Activated CD4-positive, alpha-beta memory T cell treated with anti-CD3 and anti-CD28 coated beads, Interleukin-2, amount 10 ng/mL, durations not matched to agents 7 days and 5 days (primary cell): Measurements from ENCODE around the gene CAMTA1. TPM values are rescaled to one million over a fixed set of nuclear protein-coding genes. Genes with fewer than 3 reads are reported as not detected.
"Not testable (repeated sequence)": the region's sequence is repeated elsewhere in the genome, so short reads cannot be mapped to it uniquely, and the experiment has no call there.

ENCODE experiments used
- CTCF ChIA-PET: fragments of 350-600 bp; sonication (Branson Sonifier 250); formaldehyde crosslinking; loops from one replicate; lab custom pipeline; 2021; ENCODE audit warnings: antibody characterized with exemption, inconsistent platforms; lab: Charles Lee
- POLR2A ChIA-PET: fragments of 350-600 bp; sonication (Branson Sonifier 250); formaldehyde crosslinking; loops from one replicate; lab custom pipeline; 2021; ENCODE audit warnings: antibody characterized with exemption; lab: Charles Lee
- DNase-seq: peaks from one replicate; pipeline ENCODE4 v3.0.0-alpha.2; 2020
- H3K27ac Mint-ChIP-seq: one replicate; pipeline ENCODE4 v1.8.0; 2021; ENCODE audit warnings: mild to moderate bottlenecking, mixed read lengths
- H3K27me3 Mint-ChIP-seq: one replicate; pipeline ENCODE4 v1.8.0; 2021; ENCODE audit warnings: mixed read lengths
- H3K36me3 Mint-ChIP-seq: one replicate; pipeline ENCODE4 v1.8.0; 2021; ENCODE audit warnings: low read depth, mixed read lengths
- H3K4me1 Mint-ChIP-seq: one replicate; pipeline ENCODE4 v1.8.0; 2021; ENCODE audit warnings: mixed read lengths
- H3K4me3 Mint-ChIP-seq: one replicate; pipeline ENCODE4 v1.8.0; 2021; ENCODE audit warnings: mild to moderate bottlenecking, mixed read lengths
- H3K9me3 Mint-ChIP-seq: one replicate; pipeline ENCODE4 v1.8.0; 2021; ENCODE audit warnings: mixed read lengths
- total RNA-seq, 2 experiments: library from RNA; stranded (reverse); gene quantifications; one replicate each; pipeline ENCODE4 v1.2.3, GENCODE V29; 2021

The CAMTA1 gene
- total RNA-seq, 2 experiments from 2014 or later, result 43.0 to 47.3 TPM

DNA sequence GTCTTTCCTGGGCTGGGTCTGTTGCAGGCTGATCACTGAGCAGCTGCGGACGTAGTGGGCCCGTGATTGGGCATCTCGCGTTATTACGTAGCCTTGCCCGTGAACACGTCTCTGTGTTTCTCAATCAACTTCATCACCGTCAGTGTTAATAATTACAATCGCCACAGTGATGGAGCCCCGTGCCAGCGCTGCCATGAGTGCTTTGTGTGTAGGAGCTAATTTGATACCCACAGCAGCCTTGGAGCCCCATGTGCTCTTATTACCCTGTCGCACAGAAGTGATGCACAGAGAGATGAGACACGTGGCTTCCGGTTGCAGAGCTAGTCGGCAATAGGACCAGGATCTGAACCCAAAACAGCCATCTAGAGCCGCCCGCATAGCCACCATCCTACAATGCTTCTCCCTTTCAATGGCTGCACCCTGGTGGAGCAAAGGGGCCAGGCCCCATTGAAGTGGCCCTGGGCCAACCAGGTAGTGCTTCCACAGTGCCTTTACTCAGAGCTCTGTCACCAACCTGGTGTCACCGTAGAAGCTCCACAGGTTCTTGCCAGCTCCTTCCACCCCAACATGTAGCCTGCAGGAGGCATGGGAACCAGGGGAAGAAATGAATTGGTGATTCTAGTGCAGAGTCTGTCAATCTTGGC is 587.3 kb downstream of the CAMTA1 start:
- no peak overlapping the region for H3K27ac Mint-ChIP-seq
- no peak overlapping the region for H3K4me3 Mint-ChIP-seq
- DNase-seq, result no peak
- H3K9me3 Mint-ChIP-seq, result no peaks in the 10 kb centered on the region
- no peaks in the 10 kb centered on the region for H3K36me3 Mint-ChIP-seq
- POLR2A ChIA-PET, result no interaction called here
- no peaks in the 10 kb centered on the region for H3K4me1 Mint-ChIP-seq
- CTCF ChIA-PET, result no interaction called here
- H3K27me3 Mint-ChIP-seq, result no peaks in the 10 kb centered on the region

DNA sequence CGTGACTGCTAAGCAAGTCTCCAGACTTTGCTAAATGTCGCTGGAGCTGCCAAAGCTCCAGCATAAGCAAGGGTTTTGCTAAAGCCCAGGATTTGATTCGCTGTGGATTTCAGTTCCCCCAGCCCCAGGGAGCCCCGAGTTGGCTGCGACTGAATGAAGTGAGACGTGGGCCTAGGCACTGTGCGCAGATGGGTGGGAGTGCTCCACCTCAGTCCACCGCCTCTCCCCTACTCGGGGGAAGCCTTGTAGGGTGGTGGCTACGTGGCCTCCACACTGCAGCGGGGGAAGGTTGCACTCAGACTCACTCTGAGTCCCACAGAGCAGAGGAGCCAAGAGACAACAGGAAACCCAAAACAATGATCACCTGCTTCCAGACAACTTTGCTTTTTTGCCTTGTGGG is 588.0 kb downstream of the CAMTA1 start:
- Mint-ChIP-seq H3K36me3 (no peaks in the 10 kb centered on the region), H3K4me3 (no peak overlapping the region), H3K27ac (no peak overlapping the region), H3K4me1 (no peaks in the 10 kb centered on the region), H3K9me3 (no peaks in the 10 kb centered on the region), H3K27me3 (no peaks in the 10 kb centered on the region)
- DNase-seq, result no peak
- CTCF ChIA-PET, result no interaction called here
- POLR2A ChIA-PET, result no interaction called here

DNA sequence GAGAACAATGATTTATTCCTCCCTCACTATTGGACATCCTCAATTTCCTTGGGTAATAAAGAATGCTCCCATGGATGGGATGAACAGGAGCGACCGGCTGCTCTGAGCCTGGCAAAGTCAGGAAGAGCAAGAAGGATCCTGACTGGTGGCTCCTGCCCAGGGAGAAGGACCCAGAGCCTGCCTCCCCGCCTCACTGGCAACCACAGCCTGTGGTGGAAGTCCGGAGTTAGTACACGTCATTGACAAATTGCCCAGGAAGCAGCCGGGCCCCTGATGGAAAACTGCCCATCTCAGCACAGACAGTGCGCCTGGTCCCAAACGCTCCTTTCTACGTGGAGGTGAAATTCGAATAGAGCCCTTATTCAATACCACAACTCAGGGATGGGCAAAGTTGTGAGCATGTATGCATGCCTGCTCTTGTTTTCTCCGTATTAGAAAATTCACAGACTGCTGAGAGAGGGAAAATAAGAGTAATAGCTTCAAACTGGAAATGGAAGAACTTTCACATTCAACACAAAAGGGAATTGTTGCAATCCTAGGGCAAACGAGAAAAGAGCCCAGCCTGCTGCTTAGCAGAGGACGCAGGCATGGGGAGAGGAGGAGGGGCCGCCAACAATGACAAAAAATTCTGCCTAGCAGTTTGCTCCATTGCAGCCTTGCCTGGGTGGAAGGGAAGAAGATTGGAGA is 588.8 kb downstream of the CAMTA1 start:
- no peak for DNase-seq
- ChIA-PET POLR2A (no interaction called here), CTCF (no interaction called here)
- H3K27ac Mint-ChIP-seq, result no peak overlapping the region
- peaks cover 2% of the 10 kb centered on the region for H3K27me3 Mint-ChIP-seq
- H3K4me1 Mint-ChIP-seq, result no peaks in the 10 kb centered on the region
- H3K9me3 Mint-ChIP-seq, result no peaks in the 10 kb centered on the region
- no peak overlapping the region for H3K4me3 Mint-ChIP-seq
- no peaks in the 10 kb centered on the region for H3K36me3 Mint-ChIP-seq

DNA sequence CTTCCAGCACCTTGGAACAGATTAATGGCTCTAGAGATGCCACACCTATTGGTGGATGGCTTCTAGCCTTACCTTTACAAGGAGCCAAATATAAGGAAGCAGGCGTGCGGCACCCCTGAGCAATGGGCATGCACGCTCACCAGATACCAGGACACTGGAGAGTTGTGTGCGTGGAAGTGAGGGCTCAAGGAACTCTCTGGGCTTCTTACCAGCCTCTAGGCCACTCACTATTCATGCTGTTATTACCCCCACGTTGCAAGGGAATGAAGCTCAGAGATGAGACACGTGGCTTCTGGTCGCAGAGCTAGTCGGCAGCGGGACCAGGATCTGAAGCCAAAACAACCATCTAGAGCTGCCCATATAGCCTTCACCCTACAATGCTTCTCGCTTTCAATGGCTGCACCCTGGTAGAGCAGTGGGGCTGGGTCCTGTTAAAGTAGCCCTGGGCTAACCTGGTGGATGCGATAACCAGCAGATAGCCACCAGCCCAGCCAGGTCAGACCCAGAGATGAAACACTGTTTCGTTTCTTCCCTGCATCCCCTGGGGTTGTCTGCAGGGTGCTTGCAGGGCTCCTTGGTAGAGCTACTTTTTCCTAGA is 589.4 kb downstream of the CAMTA1 start:
- no peak overlapping the region for H3K27ac Mint-ChIP-seq
- H3K36me3 Mint-ChIP-seq, result no peaks in the 10 kb centered on the region
- DNase-seq, result no peak
- no peaks in the 10 kb centered on the region for H3K4me1 Mint-ChIP-seq
- no peaks in the 10 kb centered on the region for H3K9me3 Mint-ChIP-seq
- ChIA-PET POLR2A (no interaction called here), CTCF (no interaction called here)
- peaks cover 6% of the 10 kb centered on the region for H3K27me3 Mint-ChIP-seq
- H3K4me3 Mint-ChIP-seq, result no peak overlapping the region

DNA sequence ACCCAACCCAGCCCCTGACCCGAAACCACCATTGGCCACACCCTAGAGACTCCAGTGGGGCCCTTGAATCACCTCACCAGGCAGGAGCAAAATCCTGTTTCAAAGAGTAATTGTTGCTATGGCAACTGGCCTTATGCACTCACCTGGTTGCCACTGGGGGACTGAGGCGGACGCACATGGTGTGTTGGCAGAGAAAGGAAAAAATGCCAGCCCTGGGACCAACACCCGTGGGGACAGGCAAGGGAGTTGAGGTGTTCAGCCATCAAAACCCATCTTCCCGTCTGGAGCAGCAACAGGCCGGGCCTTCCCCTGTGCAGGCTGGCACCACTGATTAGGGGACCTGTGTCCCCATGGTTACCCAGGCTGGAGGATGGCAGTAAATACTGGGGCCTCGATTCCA is 590.1 kb downstream of the CAMTA1 start:
- H3K36me3 Mint-ChIP-seq, result no peaks in the 10 kb centered on the region
- H3K4me1 Mint-ChIP-seq, result no peaks in the 10 kb centered on the region
- no peak for DNase-seq
- H3K27me3 Mint-ChIP-seq, result peaks cover 7% of the 10 kb centered on the region
- H3K4me3 Mint-ChIP-seq, result no peak overlapping the region
- no peaks in the 10 kb centered on the region for H3K9me3 Mint-ChIP-seq
- H3K27ac Mint-ChIP-seq, result no peak overlapping the region
- POLR2A ChIA-PET, result no interaction called here
- CTCF ChIA-PET, result no interaction called here

DNA sequence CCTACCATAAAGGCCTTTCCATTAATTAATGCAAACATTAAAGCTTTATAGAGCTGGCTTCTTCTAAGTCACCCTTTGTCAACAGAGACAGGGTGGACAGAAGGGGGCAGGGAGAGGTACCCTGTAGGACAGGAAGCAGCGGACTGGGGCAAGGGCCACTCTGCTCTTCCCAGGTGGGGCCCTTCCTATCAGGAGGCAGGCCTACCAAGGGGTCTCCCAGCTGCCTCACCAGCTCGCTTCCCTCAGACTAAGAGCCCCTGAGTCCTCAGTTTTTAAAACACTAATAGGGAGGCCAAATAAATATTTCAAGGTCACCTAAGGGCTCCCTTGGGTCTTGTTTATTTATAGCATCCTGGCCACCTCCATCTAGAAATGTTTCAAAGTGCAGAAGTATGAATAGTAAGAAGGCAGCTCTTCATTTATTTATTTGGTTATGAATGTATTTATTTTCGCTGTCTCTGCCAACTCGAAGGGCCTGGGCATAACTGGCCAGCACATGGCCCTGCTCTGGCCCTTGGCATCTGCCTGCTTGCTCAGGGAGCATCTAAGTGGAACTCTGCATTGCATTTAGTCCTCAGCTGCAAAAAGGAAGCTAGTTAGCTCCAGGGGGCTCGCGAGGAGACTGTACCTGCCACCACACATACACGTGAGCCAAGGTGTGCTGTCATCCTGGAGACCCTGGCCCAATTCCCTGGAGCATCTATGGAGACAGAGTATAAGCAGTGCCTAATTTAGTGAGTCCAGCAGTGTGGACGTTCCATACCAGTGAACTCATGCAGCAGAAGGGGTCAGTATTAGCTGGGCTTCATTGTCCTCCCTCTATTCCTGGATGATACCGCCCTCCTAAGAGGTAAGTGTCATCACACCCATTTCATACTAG is 590.8 kb downstream of the CAMTA1 start:
- Mint-ChIP-seq H3K36me3 (no peaks in the 10 kb centered on the region), H3K27me3 (peaks cover 9% of the 10 kb centered on the region), H3K4me1 (no peaks in the 10 kb centered on the region), H3K4me3 (no peak overlapping the region), H3K9me3 (no peaks in the 10 kb centered on the region), H3K27ac (no peak overlapping the region)
- ChIA-PET CTCF (no interaction called here), POLR2A (no interaction called here)
- no peak for DNase-seq

DNA sequence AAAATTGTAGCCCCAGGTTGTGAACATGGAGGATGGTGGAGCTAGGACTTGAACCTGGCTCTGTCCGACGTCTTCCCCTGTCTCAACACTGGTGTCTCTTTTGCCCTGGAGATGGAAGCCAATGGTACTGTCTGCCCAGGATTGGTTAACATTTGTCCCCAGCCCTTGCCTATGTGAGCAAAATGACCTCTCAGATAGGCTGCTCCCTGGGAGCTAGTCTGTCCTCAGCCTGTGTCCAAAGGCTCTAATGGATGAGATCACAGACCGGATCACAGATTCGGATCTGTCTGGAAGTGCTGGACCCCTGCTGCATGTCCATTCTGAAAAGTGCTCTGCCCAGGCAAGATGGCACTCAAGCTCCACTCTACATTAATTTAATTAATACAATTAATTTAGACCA is 591.4 kb downstream of the CAMTA1 start:
- Mint-ChIP-seq H3K36me3 (no peaks in the 10 kb centered on the region), H3K4me1 (no peaks in the 10 kb centered on the region), H3K27me3 (peaks cover 9% of the 10 kb centered on the region), H3K27ac (no peak overlapping the region), H3K9me3 (no peaks in the 10 kb centered on the region), H3K4me3 (no peak overlapping the region)
- ChIA-PET POLR2A (no interaction called here), CTCF (no interaction called here)
- no peak for DNase-seq

DNA sequence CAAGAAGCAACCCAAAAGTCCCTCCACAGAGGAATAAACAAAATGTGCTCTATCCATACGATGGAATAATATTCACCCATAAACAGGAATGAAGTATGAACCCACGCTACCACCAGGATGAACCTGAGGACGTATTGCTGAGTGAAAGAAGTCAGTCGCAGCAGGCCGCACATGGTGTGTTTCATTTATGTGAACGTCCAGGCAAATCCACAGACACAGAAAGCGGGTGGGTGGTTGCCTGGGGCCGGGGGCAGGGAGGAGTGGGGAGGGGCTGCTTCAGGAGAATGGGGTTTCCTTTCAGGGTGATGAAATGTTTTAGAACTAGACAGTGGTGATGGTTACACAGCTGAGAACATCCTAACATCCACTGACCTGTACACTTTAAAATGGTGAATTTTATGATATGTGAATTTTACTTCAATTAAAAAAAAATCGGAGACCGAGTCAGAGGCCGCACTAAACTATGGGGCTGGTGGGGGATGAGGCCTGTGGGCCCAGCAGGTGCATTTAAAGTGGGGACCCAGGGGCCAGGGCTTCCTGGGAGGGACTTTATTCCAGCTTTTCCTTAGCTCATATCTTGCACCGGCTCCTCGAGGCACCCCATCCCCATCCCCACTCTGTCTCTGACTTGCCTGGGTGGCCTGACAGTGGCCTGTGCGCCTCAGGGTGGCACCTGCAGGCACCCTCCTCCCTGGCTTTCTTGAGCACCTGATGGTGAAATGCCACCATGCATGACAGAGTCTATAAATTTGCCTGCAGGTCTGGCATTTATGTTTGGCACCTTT is 593.3 kb downstream of the CAMTA1 start:
- H3K27ac Mint-ChIP-seq, result no peak overlapping the region
- H3K27me3 Mint-ChIP-seq, result peaks cover 9% of the 10 kb centered on the region
- H3K4me1 Mint-ChIP-seq, result no peaks in the 10 kb centered on the region
- ChIA-PET POLR2A (no interaction called here), CTCF (no interaction called here)
- DNase-seq, result no peak
- no peak overlapping the region for H3K4me3 Mint-ChIP-seq
- no peaks in the 10 kb centered on the region for H3K9me3 Mint-ChIP-seq
- no peaks in the 10 kb centered on the region for H3K36me3 Mint-ChIP-seq

DNA sequence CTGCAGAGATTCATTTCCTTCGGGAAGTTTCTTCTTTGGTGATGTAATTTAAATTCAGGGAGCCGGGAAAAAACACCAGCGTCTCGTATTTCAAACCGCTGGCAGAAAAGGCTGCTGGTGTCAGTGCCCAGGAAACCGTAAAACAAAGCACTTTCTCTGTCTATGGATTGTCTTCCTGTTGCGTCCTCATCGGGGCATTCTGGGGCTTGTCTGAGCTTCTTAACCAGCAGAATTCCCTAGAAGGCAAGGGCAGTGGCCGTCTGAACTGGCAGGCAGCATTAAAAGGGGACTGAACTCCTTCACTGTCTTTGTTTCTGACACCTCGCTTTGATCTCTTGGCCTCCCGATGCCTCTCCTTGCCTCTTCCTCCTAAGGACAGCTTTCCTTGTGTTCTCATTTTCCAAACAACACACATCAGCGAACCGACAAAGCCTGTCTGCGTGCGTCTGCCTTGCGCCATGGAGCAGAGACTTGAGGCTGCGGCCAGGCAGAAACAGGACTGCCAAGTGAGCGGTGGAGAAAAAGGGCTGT is 594.3 kb downstream of the CAMTA1 start:
- H3K4me1 Mint-ChIP-seq, result no peaks in the 10 kb centered on the region
- H3K36me3 Mint-ChIP-seq, result no peaks in the 10 kb centered on the region
- H3K4me3 Mint-ChIP-seq, result no peak overlapping the region
- no peak for DNase-seq
- peaks cover 9% of the 10 kb centered on the region for H3K27me3 Mint-ChIP-seq
- H3K27ac Mint-ChIP-seq, result no peak overlapping the region
- H3K9me3 Mint-ChIP-seq, result no peaks in the 10 kb centered on the region
- ChIA-PET CTCF (no interaction called here), POLR2A (no interaction called here)

DNA sequence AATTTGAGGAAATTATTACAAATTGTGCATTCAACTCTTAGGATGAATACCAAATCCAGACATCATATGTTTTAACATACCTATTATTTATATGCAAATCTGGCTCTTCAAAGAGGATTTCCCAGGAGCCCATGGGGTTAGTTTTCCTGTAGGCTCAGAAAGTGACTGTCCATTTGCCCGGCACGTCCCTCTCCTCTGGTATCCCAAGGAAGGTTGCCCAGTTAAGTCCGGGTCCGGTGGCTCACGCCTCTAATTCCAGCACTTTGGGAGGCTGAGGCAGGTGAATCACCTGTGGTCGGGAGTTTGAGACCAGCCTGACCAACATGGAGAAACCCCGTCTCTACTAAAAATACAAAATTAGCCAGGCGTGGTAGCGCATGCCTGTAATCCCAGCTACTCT is 594.8 kb downstream of the CAMTA1 start:
- H3K9me3 Mint-ChIP-seq, DNase-seq, H3K27ac Mint-ChIP-seq, H3K4me3 Mint-ChIP-seq, POLR2A ChIA-PET, H3K27me3 Mint-ChIP-seq, H3K4me1 Mint-ChIP-seq, CTCF ChIA-PET, H3K36me3 Mint-ChIP-seq: not testable (repeated sequence)

DNA sequence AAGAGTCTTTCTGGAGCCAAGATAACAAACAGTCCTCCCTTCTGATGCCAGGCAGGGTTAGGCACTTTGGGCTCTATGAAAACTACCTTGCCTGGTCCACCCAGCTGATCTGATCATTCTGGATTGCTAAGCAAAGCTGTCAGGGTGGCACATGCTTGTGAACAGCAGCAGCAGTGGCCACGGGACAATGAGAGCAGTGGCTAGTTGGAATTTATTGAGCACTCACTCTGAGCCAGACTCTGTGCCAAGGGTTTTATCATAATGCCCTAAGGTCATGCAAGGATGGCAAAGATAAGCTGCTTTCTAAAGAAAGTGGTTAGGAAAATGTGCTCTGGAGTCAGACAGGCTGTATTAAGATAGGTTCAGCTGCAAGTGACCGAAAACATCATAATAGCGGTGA is 595.5 kb downstream of the CAMTA1 start:
- Mint-ChIP-seq H3K27me3 (peaks cover 9% of the 10 kb centered on the region), H3K9me3 (no peaks in the 10 kb centered on the region), H3K36me3 (no peaks in the 10 kb centered on the region), H3K4me1 (no peaks in the 10 kb centered on the region), H3K27ac (no peak overlapping the region), H3K4me3 (no peak overlapping the region)
- DNase-seq, result no peak
- POLR2A ChIA-PET, result no interaction called here
- CTCF ChIA-PET, result no interaction called here

DNA sequence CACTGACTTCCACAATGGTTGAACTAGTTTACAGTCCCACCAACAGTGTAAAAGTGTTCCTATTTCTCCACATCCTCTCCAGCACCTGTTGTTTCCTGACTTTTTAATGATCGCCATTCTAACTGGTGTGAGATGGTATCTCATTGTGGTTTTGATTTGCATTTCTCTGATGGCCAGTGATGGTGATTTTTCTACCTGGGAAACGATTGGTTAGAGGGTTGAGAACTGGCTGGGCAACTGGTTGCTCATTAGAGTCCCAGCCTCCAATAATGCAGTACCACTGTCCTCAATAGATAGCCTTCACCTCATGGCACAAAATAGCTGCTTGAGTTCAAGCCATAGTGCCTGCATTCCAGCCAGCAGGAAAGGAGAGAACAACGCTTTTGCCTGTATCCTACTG is 596.5 kb downstream of the CAMTA1 start:
- DNase-seq, H3K36me3 Mint-ChIP-seq, H3K4me3 Mint-ChIP-seq, H3K27ac Mint-ChIP-seq, H3K9me3 Mint-ChIP-seq, POLR2A ChIA-PET, CTCF ChIA-PET, H3K27me3 Mint-ChIP-seq, H3K4me1 Mint-ChIP-seq: not testable (repeated sequence)
